Suprapubic skin (tissue), 4 donors: Measurements from ENCODE around the gene RAD51AP1. TPM values are rescaled to one million over a fixed set of nuclear protein-coding genes. Genes with fewer than 3 reads are reported as not detected.

Source experiments
- DNase-seq, 2 donors: peaks; one replicate each; pipeline ENCODE4 v3.0.0-alpha.2; 2019; ENCODE audit warnings: low spot score in 2 of 2
- H3K27ac ChIP-seq: fragments of 200-600 bp; sonication (generic); one replicate; pipeline ENCODE4 v1.5.1; 2019
- H3K27me3 ChIP-seq: fragments of 200-600 bp; sonication (generic); one replicate; pipeline ENCODE4 v1.5.1; 2019
- H3K36me3 ChIP-seq: fragments of 200-600 bp; sonication (generic); one replicate; pipeline ENCODE4 v1.5.1; 2019
- H3K4me1 ChIP-seq: fragments of 200-600 bp; sonication (generic); one replicate; pipeline ENCODE4 v1.5.1; 2019
- H3K4me3 ChIP-seq: fragments of 200-600 bp; sonication (generic); one replicate; pipeline ENCODE4 v1.5.1; 2019; ENCODE audit warnings: mild to moderate bottlenecking
- H3K9me3 ChIP-seq: fragments of 200-600 bp; sonication (generic); one replicate; pipeline ENCODE4 v1.5.1; 2019
- CTCF ChIP-seq, 2 donors: fragments of 200-600 bp in 1 of 2; fragments of 450-650 bp in 1 of 2; sonication (generic) in 1 of 2; IDR thresholded peaks; one replicate each; pipeline ENCODE4 v1.5.1; 2016 to 2019; ENCODE audit warnings: antibody characterized with exemption in 2 of 2, mild to moderate bottlenecking in 1 of 2, moderate library complexity in 1 of 2
- EP300 ChIP-seq: sonication (generic); formaldehyde crosslinking; IDR thresholded peaks from one replicate; pipeline ENCODE4 v1.6.1; 2017; ENCODE audit warnings: antibody characterized with exemption
- POLR2A ChIP-seq, 2 donors: fragments of 450-650 bp; IDR thresholded peaks; one replicate each; pipeline ENCODE4 v1.6.1; 2017; ENCODE audit warnings: antibody characterized with exemption in 2 of 2, mild to moderate bottlenecking in 2 of 2, moderate library complexity in 2 of 2
- POLR2AphosphoS5 ChIP-seq, 3 donors: sonication (generic); formaldehyde crosslinking; IDR thresholded peaks; one replicate each; pipeline ENCODE4 v1.6.1; 2017; ENCODE audit warnings: antibody characterized with exemption in 3 of 3
- WGBS: methylation state at CpG from one replicate; pipeline ENCODE4 v1.1.5; 2018; 5-methylcytosine and 5-hydroxymethylcytosine counted together
- total RNA-seq, 4 donors: library from RNA; depleted of rRNA; stranded (reverse); fragments of >200 nt; gene quantifications; one replicate each; pipeline ENCODE4 v1.1.0, GENCODE V29; 2016

The RAD51AP1 gene
- total RNA-seq, 4 donors from 2014 or later = 1.6 to 6.6 (median 3.2) TPM

- no peaks in the 10 kb centered on the region for H3K4me1 ChIP-seq
- H3K27ac ChIP-seq = no peak overlapping the region
- H3K9me3 ChIP-seq = no peaks in the 10 kb centered on the region
- H3K36me3 ChIP-seq = no peaks in the 10 kb centered on the region
- DNase-seq = no peak
- H3K27me3 ChIP-seq = no peaks in the 10 kb centered on the region
- WGBS = 83% methylated on average over 1 of the region's 1 CpG
- TF ChIP-seq POLR2A (IDR thresholded peaks at IDR 0.05) (no peak), CTCF (IDR thresholded peaks at IDR 0.05) (no peak), POLR2AphosphoS5 (IDR thresholded peaks at IDR 0.05) (no peak), EP300 (no peak)
- no peak overlapping the region for H3K4me3 ChIP-seq
Measured at GRCh38 chr12:4545195-4545594, 6.5 kb downstream of the RAD51AP1 start.

DNA sequence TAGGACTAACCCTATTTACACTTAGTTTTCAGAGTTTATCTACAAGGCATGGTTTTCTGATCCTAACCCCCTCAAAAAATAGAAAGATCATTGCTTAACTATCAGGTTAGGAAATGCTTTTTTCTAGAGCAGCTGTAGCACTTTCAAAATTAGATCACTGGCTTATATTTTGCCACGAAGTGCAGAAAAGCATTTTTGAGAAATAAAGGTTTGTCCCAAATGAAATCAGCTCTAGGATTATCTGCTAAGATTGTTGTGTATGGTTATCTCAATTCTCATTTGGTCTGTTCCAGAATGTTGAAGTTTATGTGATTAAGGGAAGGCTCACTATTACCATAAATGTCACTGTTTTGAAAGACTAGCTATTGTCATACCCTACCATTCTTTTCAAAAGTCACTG, 13.5 kb downstream of the RAD51AP1 start:
- H3K27ac ChIP-seq = no peak overlapping the region
- H3K4me1 ChIP-seq = no peaks in the 10 kb centered on the region
- no peak overlapping the region for H3K4me3 ChIP-seq
- no peaks in the 10 kb centered on the region for H3K27me3 ChIP-seq
- no peak for DNase-seq
- TF ChIP-seq CTCF (IDR thresholded peaks at IDR 0.05) (no peak), POLR2AphosphoS5 (IDR thresholded peaks at IDR 0.05) (no peak), EP300 (no peak), POLR2A (IDR thresholded peaks at IDR 0.05) (no peak)
- H3K36me3 ChIP-seq = no peaks in the 10 kb centered on the region
- H3K9me3 ChIP-seq = no peaks in the 10 kb centered on the region
- WGBS = 94% methylated on average over 1 of the region's 1 CpG

GRCh38 chr12:4553943-4554342, 15.3 kb downstream of the RAD51AP1 start:
- Histone ChIP-seq H3K36me3 (no peaks in the 10 kb centered on the region), H3K27me3 (no peaks in the 10 kb centered on the region), H3K4me3 (no peak overlapping the region), H3K9me3 (no peaks in the 10 kb centered on the region), H3K4me1 (no peaks in the 10 kb centered on the region), H3K27ac (no peak overlapping the region)
- WGBS = 89% methylated on average over 4 of the region's 4 CpGs
- no peak for TF ChIP-seq CTCF (IDR thresholded peaks at IDR 0.05)
- TF ChIP-seq POLR2A (IDR thresholded peaks at IDR 0.05) = no peak
- TF ChIP-seq POLR2AphosphoS5 (IDR thresholded peaks at IDR 0.05) = no peak
- no peak for TF ChIP-seq EP300
- no peak for DNase-seq

- 93% methylated on average over 2 of the region's 2 CpGs for WGBS
- Histone ChIP-seq H3K27me3 (no peaks in the 10 kb centered on the region), H3K27ac (no peak overlapping the region), H3K4me3 (no peak overlapping the region), H3K4me1 (no peaks in the 10 kb centered on the region), H3K36me3 (no peaks in the 10 kb centered on the region), H3K9me3 (no peaks in the 10 kb centered on the region)
- DNase-seq = no peak
- TF ChIP-seq CTCF (IDR thresholded peaks at IDR 0.05) (no peak), POLR2A (IDR thresholded peaks at IDR 0.05) (no peak), EP300 (no peak), POLR2AphosphoS5 (IDR thresholded peaks at IDR 0.05) (no peak)
Measured at GRCh38 chr12:4555804-4556203, 17.1 kb downstream of the RAD51AP1 start.

GRCh38 chr12:4556735-4557530, 18.2 kb downstream of the RAD51AP1 start:
- no peak for DNase-seq
- H3K9me3 ChIP-seq = no peaks in the 10 kb centered on the region
- no peak overlapping the region for H3K4me3 ChIP-seq
- 97% methylated on average over 2 of the region's 2 CpGs for WGBS
- peaks cover 4% of the 10 kb centered on the region for H3K4me1 ChIP-seq
- no peak overlapping the region for H3K27ac ChIP-seq
- no peaks in the 10 kb centered on the region for H3K27me3 ChIP-seq
- no peaks in the 10 kb centered on the region for H3K36me3 ChIP-seq
- no peak for TF ChIP-seq CTCF (IDR thresholded peaks at IDR 0.05)
- TF ChIP-seq POLR2AphosphoS5 (IDR thresholded peaks at IDR 0.05) = no peak
- TF ChIP-seq POLR2A (IDR thresholded peaks at IDR 0.05) = no peak
